IPS DF 19.7 (cell line): ENCODE measurements around the gene CNGB1.

ENCODE experiments used
- DNase-seq: peaks from one replicate; pipeline ENCODE4 v3.0.0-alpha.2; 2013; ENCODE audit warnings: low read depth, low spot score

The CNGB1 gene

GRCh38 chr16:57972306-57972705, 1.4 kb upstream of the CNGB1 start:
- DNase-seq = no peak

DNA sequence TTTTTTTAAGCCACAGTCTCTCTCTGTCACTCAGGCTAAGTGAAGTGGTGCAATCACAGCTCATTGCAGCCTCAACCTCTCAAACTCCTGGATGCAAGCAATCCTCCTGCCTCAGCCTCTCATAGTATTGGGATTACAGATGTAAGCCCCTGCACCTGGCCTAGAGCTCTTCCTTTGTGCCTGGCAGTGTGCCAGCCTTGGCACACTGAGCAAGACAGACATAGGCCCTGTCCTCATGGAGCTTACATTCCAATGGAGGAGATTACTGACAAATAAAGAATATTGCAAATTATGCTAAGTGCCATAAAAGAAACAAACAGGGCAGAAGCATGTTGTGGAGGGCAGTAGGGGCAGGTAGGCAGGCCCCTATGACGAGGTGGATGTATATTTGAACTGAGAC, 920 bp upstream of the CNGB1 start:
- no peak for DNase-seq

DNA sequence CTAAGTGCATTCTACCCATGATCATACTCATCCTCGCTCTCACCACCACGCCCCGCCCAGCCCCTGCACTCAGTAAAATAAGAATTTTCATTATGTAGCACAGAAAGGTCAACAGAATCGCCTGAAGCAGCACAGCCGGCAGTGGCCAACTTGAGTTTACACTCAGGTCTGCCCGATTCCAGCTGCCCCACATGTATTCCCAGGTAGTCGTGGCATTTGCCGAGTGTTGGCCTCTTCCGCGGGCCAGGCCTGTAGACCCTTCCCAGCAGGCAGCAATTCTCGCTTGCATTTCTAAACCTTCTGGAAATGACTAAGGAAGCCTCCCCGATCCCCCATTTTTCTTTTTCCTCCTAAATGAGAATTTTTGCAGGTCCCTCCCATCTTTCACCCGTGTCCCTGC, 609 bp downstream of the CNGB1 start:
- DNase-seq = no peak

GRCh38 chr16:57969451-57970123, 1.3 kb downstream of the CNGB1 start:
- DNase-seq = no peak

DNA sequence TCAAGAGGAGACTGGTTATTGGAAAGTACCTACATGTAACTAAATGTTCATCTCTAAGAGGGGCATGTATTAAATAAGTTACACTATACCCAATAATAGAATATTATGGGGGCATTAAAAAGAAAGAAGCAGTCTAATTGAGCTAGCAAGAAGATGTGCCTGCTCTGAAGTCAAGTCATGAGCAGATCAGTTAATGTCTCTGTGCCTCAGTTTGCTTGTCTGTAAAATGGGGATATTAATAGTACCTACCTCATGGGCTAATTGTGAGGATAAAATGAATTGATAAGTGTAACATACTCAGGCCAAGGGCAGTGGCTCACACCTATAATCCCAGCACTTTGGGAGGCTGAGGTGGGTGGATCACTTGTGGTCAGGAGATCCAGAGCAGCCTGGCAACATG, 3.0 kb downstream of the CNGB1 start:
- DNase-seq = no peak

GRCh38 chr16:57966986-57967385, 3.9 kb downstream of the CNGB1 start:
- DNase-seq = no peak

GRCh38 chr16:57966204-57966771, 4.6 kb downstream of the CNGB1 start:
- no peak for DNase-seq

- DNase-seq = no peak
Measured at GRCh38 chr16:57964157-57964700, 6.7 kb downstream of the CNGB1 start.

DNA sequence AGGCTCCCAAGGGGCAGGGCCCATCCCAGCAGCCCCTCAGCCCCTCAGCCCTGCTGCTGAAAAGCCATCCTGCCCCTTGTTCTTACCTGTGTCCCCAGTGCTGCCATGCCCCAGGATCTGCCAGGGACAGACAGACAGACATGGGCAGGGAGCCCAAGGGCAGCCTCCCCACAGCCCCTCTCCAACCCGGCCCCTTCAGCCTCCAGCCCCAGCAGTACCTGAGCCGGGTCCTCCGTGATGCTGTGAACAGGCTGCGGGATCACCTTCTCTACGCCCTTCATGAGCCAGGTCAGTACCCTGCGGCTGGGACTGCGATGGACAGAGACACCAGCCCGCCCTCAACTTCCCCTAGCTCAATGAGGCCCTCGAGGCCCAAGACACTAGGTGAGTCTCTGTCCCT, 8.2 kb downstream of the CNGB1 start:
- no peak for DNase-seq

- no peak for DNase-seq
Measured at GRCh38 chr16:57962046-57962445, 8.9 kb downstream of the CNGB1 start.

- no peak for DNase-seq
Measured at GRCh38 chr16:57961538-57961937, 9.4 kb downstream of the CNGB1 start.

DNA sequence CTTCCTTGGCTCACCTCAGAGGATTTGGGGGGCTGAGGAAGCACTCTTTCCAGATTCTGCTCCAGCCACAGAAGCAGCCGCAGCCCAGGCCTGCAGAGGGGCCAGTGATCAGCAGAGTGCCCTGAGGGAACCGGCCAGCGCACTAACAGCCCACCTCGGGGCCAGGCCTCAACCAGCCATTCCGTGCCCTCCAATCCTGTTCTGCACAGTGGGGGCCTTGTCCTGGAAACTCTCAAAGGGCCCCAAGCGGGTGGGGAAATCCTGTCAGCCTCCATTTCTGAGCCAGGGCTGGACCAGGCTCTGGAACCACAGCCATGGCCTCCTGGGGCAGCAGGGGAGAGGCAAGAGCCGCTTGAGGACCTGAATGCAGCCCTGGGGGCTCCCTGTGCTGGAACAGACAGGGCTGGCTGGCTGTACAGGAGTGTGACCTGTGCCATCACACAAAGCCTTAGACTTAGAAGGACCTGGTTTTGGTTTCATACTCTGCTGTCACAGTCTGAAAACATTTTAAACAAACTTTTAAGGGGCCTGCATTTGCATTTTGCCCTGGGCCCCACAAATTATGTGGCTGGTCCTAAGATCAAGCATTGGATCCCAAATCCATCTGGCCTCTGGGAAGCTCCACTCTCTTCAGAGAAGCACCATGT, 10.0 kb downstream of the CNGB1 start:
- DNase-seq = no peak

GRCh38 chr16:57960310-57960709, 10.6 kb downstream of the CNGB1 start:
- no peak for DNase-seq

- no peak for DNase-seq
Measured at GRCh38 chr16:57959804-57960203, 11.1 kb downstream of the CNGB1 start.

GRCh38 chr16:57959121-57959520, 11.8 kb downstream of the CNGB1 start:
- no peak for DNase-seq

DNA sequence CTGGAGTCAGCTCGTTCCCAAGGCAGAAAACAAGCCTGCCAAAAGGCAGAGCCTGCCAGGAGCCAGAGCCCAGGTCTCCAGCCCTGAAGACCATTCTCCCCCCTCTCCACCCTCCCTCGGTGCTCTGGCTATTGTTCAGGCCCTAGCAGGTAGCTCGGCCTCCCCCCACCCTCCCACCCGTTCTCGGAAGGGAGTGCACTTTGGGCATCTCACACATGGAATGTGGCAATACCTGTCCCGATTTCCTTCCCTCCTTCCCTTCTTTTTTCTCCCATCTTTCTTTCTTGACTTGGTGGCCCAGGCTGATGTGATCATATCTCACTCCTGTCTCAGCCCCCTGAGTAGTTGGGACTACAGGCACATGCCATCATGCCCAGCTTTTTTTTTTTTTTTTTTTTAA, 12.4 kb downstream of the CNGB1 start:
- DNase-seq = no peak

GRCh38 chr16:57957673-57958392, 13.1 kb downstream of the CNGB1 start:
- DNase-seq = no peak

DNA sequence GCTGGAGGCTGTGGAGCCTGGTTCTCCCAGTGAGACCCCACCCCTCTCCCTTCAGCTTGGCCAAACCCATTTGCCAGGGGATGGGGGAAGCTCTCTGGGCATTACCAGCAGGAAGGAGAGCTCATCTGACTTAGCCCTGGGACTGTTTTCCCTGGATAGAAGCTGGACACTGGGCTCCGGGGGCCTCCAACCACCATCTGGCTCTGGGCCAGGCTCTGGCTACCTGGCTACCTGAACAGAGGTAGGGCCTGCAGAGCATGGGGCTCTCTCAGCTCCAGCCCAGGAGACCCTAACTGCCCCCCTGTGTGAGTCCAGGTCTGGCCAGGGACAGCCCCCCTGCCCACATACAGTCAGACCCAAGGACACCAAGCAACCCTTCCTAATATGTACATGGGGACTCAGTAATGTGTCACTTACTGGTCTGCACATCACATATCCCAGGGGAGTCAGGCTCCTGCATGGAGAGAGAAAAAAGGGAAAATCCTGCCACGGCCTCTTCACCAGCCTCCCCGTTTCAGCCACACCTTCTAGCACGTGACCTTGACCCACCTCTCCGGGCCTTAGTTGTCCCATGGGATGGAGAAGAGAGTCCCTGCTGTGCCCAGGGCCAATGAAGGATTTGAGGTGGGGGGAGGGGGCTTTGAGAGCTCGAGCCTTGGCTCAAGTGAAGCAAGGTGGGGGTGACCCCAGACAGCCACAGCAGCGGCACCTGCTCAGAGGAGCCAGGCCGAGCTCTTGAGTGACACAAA, 13.8 kb downstream of the CNGB1 start:
- DNase-seq = no peak

- DNase-seq = no peak
Measured at GRCh38 chr16:57956270-57956808, 14.6 kb downstream of the CNGB1 start.

GRCh38 chr16:57955572-57956188, 15.2 kb downstream of the CNGB1 start:
- no peak for DNase-seq

DNA sequence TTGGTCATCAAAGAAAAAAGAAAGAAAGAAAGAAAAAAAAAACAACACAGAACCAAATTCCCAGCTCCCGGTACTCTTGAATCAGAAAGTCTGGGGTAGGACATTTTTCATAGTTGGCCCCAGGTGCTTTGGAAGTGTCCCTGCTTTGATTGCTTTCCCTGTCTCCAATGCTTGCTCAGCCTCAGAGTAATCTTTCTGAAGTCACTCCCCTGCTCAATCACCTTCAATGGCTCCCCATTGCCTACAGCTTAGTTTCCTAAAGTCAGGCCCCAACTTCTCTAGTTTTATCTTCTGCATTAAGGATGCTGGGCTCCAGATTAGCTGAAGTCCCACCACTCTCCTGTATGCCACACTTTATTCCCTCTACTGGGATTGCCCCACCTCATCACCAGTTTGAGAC, 17.1 kb downstream of the CNGB1 start:
- no peak for DNase-seq
